Measurements from ENCODE around the gene NOC2L.
"Not testable (repeated sequence)": the region's sequence is repeated elsewhere in the genome, so short reads cannot be mapped to it uniquely, and the experiment has no call there.

Gene NOC2L

DNA sequence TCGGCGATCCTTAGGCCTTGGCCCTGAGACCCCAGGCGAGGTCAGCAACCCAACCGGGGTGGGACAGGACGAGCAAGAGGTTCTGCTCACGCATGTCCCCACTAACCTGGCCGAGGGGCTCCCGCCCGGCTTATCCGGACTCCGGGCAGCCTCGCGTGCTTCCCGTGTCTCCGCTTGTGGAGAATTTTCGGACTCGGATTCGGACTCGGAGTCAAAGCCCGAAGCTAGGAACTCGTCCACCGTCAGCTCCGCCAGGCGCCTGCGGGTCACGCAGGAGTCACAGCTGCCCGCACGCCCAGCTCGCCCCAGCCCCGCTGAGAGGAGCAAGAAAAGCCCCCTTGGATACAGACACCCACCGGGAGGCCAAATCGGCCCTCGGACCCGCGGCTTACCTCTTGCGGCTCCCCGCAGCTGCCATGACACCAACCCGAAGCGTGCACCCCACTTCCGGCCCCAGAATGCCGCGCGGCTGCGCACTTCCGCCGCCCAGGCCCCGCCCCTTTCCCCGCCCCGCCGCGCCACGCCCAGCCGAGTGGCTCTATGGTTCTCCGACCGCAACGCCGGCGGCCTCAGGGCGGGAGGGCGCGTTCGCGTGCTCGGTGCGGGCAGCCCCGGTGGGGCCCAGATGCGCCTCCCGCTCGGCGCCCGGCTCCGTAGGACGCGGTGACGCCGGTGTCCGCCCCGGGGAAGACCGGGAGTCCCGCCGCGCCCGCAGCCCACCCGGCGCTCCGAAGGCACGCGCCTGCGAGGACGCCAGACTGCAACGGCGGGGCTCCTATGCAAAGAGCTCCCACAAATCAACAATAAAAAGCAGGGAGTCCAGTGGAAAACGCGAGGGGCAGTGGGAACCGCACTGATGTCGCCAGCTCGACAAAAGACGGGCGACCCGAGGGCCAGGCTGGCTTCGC, at the start of gene NOC2L:
Gene NOC2L (minus strand): TSS at position 434 of the 908 bp plus-strand sequence. CDS start 16 bp downstream, at position 418.
- DNase-seq (ENCODE audit: low spot score): peak; percentile 96

DNA sequence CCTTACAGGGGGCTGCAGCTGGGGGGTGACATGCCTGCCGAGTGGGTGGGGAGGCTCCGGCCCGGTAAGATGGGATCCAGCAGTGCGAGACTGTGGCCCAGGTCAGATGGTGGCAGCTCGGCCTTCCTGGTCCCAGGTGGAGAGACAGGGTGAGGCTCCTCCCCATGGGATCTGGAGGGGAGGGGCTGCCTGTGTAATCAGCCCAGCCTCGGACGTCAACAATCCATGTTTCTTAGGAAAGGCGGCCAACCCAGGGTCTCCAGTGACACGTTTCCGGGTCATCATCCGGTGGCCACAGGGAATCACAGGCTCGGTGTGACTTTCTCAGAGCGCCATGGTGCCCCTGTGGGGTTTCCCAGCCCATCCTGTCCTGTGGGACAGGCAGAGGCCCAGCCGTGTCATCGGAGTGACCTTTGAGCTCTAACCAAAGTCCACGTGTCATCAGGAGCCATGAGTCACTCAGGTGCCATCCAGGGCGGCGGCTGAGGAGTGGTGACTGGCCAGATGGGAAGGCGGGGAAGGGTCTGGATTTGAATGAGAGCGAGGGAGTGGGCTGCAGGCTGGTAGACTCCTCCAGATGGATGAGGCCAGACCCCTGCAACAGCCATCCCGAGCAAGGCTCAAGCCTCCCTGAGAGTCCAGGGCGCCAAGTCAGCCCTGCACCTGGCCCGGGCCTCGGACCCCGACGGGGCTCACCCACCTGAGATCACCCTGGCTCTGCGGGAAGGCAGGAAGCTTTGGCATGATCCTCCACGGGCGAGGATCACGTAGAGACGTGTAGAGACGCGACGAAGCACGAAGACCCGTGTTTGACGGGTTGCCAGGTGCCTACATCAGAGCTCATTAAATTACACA, 47.5 kb upstream of the NOC2L start:
- DNase-seq (ENCODE audit: low spot score): no peak

DNA sequence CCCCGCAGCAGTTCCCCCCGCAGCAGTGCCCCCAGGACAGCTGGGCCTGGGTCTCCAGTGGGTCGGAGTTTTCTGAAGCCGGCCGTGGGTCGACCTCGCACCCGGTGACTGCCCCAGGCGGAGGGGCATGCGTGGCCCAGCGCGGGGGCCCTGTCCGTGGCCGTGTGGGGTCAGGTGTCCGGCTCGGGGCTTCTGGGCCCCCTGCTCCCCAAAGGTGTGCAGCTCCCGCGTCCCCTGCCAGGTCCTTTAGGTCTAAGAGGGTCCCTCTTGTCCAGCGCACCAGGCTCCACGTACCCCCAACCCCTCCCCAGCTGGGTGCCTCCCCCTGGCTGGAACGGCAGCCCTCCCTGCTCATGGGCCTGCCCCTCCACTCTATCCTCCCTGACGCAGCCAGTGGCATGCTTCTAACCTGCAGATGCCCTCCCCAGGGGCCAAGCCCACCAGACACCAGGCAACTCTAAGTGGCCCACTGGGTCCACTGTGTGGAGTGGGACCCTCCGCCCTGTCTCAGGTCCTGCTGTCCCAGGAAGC, 46.8 kb upstream of the NOC2L start:
- no peak for DNase-seq (ENCODE audit: low spot score)

GRCh38 chr1:1004780-1005697, 46.0 kb upstream of the NOC2L start:
- DNase-seq (ENCODE audit: low spot score): peak; percentile 37

DNA sequence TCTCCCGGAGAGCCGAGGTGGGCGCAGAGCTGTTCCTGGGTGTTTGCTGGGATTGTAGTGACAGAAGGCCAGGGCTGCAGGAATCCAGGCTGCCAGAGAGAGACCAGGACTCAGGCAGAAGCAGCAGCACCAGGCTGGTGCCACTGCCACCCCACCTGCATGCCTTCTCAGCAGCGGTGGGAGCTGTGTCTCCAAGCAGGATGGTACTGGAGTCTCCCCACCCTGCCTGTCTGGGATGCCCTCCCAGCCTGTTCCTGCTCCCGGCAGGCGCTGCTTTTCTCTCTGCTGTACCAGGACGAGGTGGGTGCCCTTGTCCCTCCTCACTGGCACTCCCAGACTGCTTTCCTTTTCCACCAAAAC, 45.3 kb upstream of the NOC2L start:
- DNase-seq (ENCODE audit: low spot score): no peak

GRCh38 chr1:1003618-1004419, 44.8 kb upstream of the NOC2L start:
- no peak for DNase-seq (ENCODE audit: low spot score)

DNA sequence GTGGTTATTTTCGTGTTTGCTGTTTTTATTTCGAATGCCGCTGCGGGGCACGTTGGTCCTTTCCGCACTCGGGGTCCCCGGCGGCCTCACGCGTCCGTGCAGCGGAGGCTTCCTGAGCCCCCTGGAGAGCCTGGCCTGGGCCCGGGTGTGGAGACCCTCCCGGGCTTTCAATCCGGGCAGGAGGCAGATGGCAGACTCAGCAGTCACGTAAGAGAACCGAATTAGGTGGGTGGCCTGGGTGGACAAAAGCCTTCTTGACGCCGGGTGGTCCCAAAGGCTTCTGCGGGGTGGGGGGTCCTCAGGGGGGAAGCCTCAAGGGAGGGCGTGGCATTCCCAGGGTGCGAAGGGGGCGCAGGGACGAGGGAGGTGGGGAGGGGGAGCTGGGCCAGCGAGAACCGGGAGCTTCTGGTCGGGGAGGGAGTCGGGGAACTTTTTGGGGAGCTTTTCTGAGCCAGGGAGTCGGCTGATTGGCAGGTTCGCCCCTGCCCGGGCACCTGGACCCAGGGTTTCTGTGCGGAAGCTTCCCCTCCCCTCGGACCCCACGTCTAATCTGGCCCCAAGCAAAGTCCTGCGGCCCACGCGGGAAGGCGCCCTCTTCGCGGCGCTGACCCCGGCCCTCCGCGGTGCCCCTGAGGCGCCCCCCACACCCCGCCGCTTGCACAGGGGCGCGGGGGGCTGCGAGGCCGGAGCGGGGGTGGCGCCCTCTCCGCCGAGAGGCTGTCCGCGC, 42.2 kb upstream of the NOC2L start:
- peak; percentile 51 for DNase-seq (ENCODE audit: low spot score)

DNA sequence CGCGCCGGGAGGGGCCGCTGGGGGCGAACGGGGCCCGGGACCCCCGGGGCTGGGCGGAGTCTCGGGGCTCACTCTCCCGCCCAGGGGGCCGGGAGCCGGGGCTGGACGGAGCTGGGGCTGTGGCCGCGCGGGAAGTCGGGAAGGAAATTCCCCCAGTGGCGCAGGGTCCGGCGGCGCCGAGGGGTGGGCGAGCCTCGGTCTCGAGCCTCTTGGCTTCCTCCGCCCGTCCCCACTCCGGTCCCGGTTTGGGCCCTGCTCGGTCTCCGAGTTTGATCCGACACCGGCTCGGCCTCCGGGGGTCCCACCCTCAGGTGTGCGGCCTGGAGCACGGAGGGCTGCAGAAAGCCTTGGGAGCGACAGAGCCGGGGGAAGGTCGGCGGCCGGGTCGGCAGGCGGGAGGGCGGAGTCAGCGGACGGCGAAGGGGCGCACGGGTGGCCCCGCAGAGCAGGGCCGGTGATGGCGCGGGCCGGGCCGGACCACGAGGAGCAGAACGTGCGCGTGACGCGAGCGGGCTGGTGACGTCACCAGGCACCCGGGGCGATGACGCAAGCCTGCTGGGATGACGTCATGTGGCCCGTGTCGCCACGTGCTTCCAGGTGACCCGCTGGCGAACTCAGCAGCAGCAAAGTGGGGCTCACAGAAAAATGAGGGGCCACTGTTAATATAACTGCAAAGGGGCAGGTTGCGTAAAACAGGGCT, 41.5 kb upstream of the NOC2L start:
- peak; percentile 81 for DNase-seq (ENCODE audit: low spot score)

GRCh38 chr1:999725-1000356, 40.8 kb upstream of the NOC2L start, which contains the start of gene HES4:
HES4 (minus strand) TSS chr1:1000097; CDS start chr1:999973, 124 bp downstream.
- peak; percentile 90 for DNase-seq (ENCODE audit: low spot score)

GRCh38 chr1:998995-999724, 40.1 kb upstream of the NOC2L start:
- DNase-seq (ENCODE audit: low spot score): peak; percentile 59

DNA sequence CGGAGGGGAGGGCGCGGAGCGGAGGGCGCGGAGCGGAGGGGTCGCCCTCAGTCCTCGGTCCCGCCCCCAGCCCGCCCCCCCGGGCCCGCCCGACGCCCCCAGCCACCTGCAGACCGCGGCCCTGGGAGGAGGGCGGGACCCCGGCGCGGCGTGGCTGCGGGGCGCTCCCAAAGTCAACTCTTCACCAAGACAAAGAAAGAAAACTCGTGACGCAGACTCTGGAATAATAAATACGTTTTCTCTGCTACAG, 39.6 kb upstream of the NOC2L start:
- DNase-seq (ENCODE audit: low spot score): no peak

GRCh38 chr1:997993-998744, 39.1 kb upstream of the NOC2L start:
- peak; percentile 45 for DNase-seq (ENCODE audit: low spot score)

- DNase-seq (ENCODE audit: low spot score): peak; percentile 13
Observed at GRCh38 chr1:997713-997992, 38.6 kb upstream of the NOC2L start.

DNA sequence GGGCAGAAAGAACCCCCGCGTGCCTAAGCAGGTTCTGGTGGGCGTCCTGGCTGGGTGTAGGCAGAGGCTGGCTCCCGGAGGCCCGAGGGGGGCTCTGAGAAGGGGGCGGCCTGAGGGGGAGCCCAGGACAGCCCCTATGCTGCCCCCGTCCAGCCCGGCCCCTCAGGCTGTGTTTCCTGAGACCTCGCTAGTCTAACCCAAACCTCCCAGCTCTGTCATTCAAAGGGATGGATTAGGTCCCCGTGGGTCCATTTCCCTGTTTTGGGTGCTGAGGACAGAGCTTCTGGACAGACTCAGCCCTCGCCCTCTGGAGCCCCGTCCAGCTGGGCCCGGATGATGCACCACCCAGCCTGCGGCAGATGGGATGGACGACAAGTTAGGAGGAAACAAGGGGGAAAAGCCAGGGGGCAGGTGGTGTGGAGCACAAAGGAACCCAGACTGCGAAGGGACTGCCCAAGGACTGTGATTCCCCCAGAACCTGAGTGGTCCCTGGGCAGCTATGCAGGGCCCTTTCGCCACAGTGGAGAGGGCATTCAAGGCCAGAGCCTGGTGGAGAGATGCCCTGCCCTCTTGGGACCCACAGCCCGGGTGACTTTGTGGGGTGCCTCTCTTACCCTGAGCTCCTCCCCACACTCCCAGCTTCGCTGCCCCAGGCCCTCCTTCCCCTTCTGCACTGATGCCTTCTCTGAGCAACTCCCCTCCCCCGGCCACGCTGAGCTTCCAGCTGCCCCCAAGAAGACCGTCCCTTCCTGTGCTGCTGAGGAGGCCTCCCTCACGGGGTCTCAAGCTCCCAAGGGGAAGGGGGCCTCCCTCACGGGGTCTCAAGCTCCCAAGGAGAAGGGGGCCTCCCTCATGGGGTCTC, 38.0 kb upstream of the NOC2L start:
- DNase-seq (ENCODE audit: low spot score): peak; percentile 11

GRCh38 chr1:995665-996633, 36.9 kb upstream of the NOC2L start:
- DNase-seq (ENCODE audit: low spot score): peak; percentile 11

GRCh38 chr1:994546-994945, 35.5 kb upstream of the NOC2L start:
- not testable (repeated sequence) for DNase-seq (ENCODE audit: low spot score)

Measured in iPS-NIHi11 (cell line).